Measurements from ENCODE around the gene HDAC8. TPM values are rescaled to one million over a fixed set of nuclear protein-coding genes. Genes with fewer than 3 reads are reported as not detected.
A peak's percentile ranks its signal among the peaks of the same experiment; 100 is the strongest.

Gene HDAC8
- total RNA-seq, 1 experiment from 2014 or later = 26.1 TPM

GRCh38 chrX:72309297-72310071 is 263.2 kb downstream of the HDAC8 start:
- DNase-seq (ENCODE audit: low read depth) = no peak
- in situ Hi-C loops (cut with HindIII; ENCODE audit: low pct_unique_long_range_greater_than_20kb, low sequenced_read_pairs) = no loop called here

- DNase-seq (ENCODE audit: low read depth) = peak; percentile 33
- in situ Hi-C loops (cut with HindIII; ENCODE audit: low pct_unique_long_range_greater_than_20kb, low sequenced_read_pairs) = no loop called here
Observed at GRCh38 chrX:72308566-72309296, 263.9 kb downstream of the HDAC8 start.

- in situ Hi-C loops (cut with HindIII; ENCODE audit: low pct_unique_long_range_greater_than_20kb, low sequenced_read_pairs) = no loop called here
- DNase-seq (ENCODE audit: low read depth) = no peak
Observed at GRCh38 chrX:72308209-72308565, 264.5 kb downstream of the HDAC8 start.

GRCh38 chrX:72307646-72308051 is 265.0 kb downstream of the HDAC8 start:
- DNase-seq (ENCODE audit: low read depth) = no peak
- in situ Hi-C loops (cut with HindIII; ENCODE audit: low pct_unique_long_range_greater_than_20kb, low sequenced_read_pairs) = no loop called here

- in situ Hi-C loops (cut with HindIII; ENCODE audit: low pct_unique_long_range_greater_than_20kb, low sequenced_read_pairs) = no loop called here
- DNase-seq (ENCODE audit: low read depth) = peak; percentile 47
Observed at GRCh38 chrX:72306851-72307645, 265.6 kb downstream of the HDAC8 start.

GRCh38 chrX:72306085-72306801 is 266.4 kb downstream of the HDAC8 start:
- no peak for DNase-seq (ENCODE audit: low read depth)
- in situ Hi-C loops (cut with HindIII; ENCODE audit: low pct_unique_long_range_greater_than_20kb, low sequenced_read_pairs) = no loop called here

- in situ Hi-C loops (cut with HindIII; ENCODE audit: low pct_unique_long_range_greater_than_20kb, low sequenced_read_pairs) = no loop called here
- DNase-seq (ENCODE audit: low read depth) = no peak
Observed at GRCh38 chrX:72305286-72306084, 267.2 kb downstream of the HDAC8 start, which contains the start of gene CITED1. TSS of gene CITED1 (minus strand) at chrX:72305914. CDS start at chrX:72302869, 3,045 bp downstream.

- DNase-seq (ENCODE audit: low read depth) = no peak
- in situ Hi-C loops (cut with HindIII; ENCODE audit: low pct_unique_long_range_greater_than_20kb, low sequenced_read_pairs) = no loop called here
Observed at GRCh38 chrX:72304877-72305276, 267.8 kb downstream of the HDAC8 start.

GRCh38 chrX:72301781-72302180 is 270.9 kb downstream of the HDAC8 start:
- DNase-seq (ENCODE audit: low read depth) = no peak
- in situ Hi-C loops (cut with HindIII; ENCODE audit: low pct_unique_long_range_greater_than_20kb, low sequenced_read_pairs) = no loop called here

GRCh38 chrX:72299891-72300630 is 272.6 kb downstream of the HDAC8 start:
- in situ Hi-C loops (cut with HindIII; ENCODE audit: low pct_unique_long_range_greater_than_20kb, low sequenced_read_pairs) = no loop called here

GRCh38 chrX:72297953-72298730 is 274.5 kb downstream of the HDAC8 start:
- in situ Hi-C loops (cut with HindIII; ENCODE audit: low pct_unique_long_range_greater_than_20kb, low sequenced_read_pairs) = no loop called here
- no peak for DNase-seq (ENCODE audit: low read depth)

More at GRCh38 chrX:72299891-72300630, 272.6 kb downstream of the HDAC8 start:
- DNase-seq (ENCODE audit: low read depth) = no peak

GRCh38 chrX:72296991-72297390 is 275.7 kb downstream of the HDAC8 start:
- in situ Hi-C loops (cut with HindIII; ENCODE audit: low pct_unique_long_range_greater_than_20kb, low sequenced_read_pairs) = no loop called here
- no peak for DNase-seq (ENCODE audit: low read depth)

GRCh38 chrX:72295745-72296144 is 276.9 kb downstream of the HDAC8 start:
- DNase-seq (ENCODE audit: low read depth) = no peak
- in situ Hi-C loops (cut with HindIII; ENCODE audit: low pct_unique_long_range_greater_than_20kb, low sequenced_read_pairs) = no loop called here

- in situ Hi-C loops (cut with HindIII; ENCODE audit: low pct_unique_long_range_greater_than_20kb, low sequenced_read_pairs) = no loop called here
- no peak for DNase-seq (ENCODE audit: low read depth)
Observed at GRCh38 chrX:72294497-72294896, 278.1 kb downstream of the HDAC8 start.

- no peak for DNase-seq (ENCODE audit: low read depth)
- in situ Hi-C loops (cut with HindIII; ENCODE audit: low pct_unique_long_range_greater_than_20kb, low sequenced_read_pairs) = no loop called here
Observed at GRCh38 chrX:72282302-72282701, 290.3 kb downstream of the HDAC8 start.

- in situ Hi-C loops (cut with HindIII; ENCODE audit: low pct_unique_long_range_greater_than_20kb, low sequenced_read_pairs) = no loop called here
- DNase-seq (ENCODE audit: low read depth) = peak; percentile 29
Observed at GRCh38 chrX:72280321-72280845, 292.3 kb downstream of the HDAC8 start.

Data from Caki2 (cell line).